Fibroblast of the conjunctiva (primary cell): Measurements from ENCODE around the gene KCNN3.

Experiments
- DNase-seq: peaks from one replicate; pipeline ENCODE4 v3.0.0-alpha.2; 2010; ENCODE audit warnings: low read depth

Gene KCNN3

DNA sequence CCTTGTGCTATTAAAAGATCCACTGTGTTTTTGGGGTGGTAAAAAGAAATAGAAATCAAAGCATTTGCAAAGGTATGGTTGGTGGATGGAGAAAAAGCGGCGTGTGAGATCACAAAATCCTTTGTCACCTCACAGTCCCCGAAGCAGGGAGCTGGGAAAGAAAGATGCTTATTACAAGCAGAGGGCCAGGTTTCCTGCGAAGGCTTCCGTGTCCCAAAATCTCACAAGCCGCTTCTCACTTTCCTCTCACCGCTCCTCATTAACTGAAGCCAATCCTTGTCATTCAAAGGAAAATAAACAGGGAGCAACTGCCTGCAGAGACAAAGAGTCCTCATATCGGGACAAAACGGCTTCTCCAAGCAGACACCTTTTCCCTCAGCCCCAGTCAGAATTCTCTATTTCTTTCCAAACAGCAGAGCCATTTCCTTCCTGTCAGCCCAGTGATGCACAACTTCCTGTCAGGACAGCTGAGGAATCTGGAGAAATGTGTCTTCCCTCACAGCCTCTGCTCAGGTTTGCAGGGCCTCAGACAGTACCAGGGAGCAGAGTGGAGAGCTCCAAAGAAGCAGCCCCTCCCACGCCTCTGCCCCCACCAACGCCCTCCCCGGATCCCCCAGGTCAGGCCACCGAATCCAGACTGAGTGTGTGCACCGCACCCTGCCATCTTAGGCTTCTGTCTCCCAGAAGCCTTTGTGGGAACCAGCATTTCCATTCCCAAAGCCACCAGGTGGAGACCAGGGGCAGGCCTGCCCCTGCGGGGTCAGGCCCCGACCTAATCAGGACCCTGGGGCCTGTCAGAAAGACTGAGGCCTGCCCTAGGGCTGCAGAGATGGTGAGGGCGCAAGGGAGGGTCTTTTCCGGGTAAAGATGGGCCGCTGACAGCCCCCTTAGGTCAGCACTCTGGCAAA, 29.6 kb downstream of the KCNN3 start:
- no peak for DNase-seq

- no peak for DNase-seq
Measured at GRCh38 chr1:154839691-154840090, 30.4 kb downstream of the KCNN3 start.

DNA sequence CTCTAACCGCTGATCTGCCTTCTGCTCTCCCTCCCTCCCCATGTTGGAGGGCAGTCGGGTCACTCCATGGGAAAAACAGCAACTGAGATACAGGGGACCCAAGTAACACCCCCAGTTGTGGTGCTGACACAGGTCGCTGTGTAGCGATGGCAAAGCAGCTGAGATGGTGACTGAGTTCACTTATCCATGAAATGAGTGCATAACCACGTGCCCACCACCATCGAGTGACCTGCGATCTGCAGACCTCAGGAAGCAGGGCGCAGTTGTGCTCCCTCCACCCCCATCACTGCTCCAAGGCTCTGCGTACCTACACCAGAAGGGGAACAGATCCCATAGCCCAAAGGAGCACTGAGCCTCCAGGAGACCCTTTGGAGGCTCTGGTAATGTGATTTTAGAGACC, 31.1 kb downstream of the KCNN3 start:
- no peak for DNase-seq

DNA sequence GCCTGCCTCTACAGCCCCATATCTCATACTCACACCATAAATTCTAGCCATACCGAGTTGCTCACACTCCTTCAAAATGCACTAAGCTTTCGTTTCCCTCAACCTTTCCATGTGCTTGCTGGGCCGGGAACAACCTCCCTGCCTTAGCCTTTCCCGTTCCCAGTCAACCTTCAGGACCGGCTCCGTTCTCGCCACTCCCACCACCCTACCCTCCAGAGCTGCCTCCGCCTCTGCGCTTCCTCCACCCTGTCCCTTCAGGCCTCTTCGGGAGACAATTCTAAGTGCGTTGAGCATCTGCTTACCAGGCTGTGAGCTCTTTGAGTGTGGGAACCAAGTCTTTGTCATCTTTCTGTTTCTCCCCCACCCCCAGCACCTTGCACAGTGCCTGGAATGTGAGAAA, 31.6 kb downstream of the KCNN3 start:
- DNase-seq = no peak

DNA sequence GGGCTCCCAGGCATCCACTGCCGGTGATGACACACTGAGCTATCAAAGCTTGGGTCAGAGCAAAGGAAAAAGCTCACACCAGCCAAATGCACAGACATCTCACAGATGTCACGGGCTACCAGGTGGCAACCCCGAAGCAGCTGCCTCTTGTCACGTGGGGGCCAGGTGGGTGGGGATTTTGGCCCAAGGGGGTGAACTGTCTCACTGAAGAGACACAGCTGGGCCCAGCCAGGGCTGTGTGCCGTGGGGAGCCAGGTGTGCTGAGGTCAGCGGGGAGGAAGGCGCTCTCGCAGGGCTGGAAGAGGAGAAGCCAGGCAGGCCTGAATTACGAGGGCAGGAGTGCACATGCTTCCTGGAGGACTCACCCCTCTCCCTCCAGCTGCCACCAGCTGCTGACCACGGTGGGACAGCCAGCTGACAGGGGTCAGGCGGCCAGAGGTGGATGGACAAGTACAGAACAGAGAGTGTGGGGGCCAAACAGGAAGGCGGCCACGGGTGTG, 32.4 kb downstream of the KCNN3 start:
- no peak for DNase-seq

DNA sequence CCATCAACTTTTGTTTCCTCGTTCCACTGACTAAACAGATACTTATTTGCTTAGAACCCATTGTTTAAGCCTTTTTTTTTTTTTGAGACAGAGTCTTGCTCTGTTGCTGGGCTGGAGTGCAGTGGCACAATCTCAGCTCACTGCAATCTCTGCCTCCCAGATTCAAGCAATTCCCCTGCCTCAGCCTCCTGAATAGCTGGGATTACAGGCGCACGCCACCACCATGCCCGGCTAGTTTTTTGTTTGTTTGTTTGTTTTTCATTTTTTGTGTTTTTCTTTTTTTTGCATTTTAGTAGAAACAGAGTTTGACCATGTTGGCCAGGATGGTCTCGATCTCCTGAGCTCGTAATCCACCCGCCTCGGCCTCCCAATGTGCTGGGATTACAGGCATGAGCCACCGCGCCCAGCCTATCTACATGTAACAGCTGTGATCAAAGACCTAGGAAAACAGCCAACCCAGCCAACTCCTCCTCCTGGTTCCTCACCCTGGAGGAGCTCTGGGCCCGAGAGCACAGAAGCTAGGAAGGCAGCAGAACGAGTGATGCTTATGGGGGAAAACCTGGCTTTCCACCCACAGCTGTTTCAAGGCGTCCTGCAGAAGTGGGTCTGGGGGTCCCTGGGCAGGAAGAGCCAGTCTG, 32.9 kb downstream of the KCNN3 start:
- no peak for DNase-seq

DNA sequence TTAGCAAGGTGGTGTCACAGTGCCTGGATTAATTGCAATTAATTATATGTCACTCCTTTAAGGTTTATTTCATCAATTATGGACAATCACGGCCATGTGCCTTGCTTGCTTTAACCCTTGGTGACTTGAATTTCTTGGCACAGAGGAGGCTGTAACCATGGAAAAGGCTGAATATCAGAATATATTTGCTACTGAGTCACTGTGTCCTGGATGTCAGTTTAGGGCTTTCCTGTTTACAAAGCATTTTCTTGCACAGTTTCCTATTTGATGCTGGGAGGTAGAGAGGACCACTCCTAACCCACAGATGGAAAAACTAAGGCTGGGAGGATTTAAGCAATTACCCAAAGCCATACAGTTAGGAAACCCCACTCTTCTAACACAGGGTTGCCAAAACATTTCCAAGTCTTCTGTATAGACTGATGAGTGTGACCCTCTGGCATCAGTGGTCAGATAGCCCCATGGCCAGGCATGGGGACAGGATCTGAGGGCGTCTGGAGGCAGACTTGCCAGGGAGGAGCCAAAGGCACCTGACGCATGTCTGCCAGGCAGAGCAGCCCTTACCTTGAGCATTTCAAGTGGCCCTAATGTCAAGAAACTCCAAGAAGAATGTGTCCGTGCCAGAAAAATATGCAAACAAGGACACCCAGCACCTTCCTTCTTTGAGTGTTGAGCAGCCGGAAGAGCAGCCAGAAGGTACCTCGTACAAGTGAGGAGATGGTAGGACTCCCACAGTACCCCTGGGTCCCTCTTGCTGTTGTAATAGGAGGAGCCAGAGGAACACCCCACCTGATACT, 34.4 kb downstream of the KCNN3 start:
- no peak for DNase-seq

DNA sequence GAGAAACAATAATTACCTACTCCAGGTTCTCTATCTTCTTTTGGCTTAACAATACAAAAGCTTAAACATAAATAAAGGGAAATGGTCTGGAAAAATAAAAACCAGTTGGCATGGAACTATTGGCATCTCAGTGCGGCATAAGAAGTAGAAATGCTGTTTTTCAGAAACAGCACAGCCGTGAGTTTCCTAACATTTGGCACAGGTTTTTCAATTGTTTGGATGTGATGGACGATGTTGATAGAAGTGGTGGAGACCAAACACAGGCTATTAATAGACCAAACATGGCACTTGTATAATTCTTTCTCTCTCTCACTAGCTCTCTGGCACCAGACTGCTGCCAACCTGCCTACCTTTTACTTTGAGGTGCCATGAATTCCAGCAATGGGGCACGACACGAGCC, 36.2 kb downstream of the KCNN3 start:
- DNase-seq = no peak

GRCh38 chr1:154833209-154833608, 36.9 kb downstream of the KCNN3 start:
- DNase-seq = no peak

DNA sequence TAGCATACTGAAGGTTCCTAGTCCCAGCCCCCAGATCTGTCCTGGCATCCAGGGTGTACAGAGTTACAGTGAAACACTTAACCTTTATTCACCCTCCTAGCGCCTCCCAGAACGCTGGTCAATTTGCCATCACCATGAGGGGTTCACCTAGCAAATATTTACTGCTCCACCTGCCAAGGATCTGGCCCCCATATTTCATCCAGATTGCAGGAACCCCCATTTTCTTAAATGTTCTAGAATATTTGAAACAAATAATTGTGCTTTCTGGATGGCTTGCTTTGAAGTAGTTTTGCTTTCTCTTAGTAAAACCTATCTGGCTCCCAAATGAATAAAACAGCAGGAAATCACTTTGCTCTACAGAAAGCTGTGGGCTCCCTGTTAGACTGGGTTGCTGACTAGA, 37.7 kb downstream of the KCNN3 start:
- DNase-seq = no peak

DNA sequence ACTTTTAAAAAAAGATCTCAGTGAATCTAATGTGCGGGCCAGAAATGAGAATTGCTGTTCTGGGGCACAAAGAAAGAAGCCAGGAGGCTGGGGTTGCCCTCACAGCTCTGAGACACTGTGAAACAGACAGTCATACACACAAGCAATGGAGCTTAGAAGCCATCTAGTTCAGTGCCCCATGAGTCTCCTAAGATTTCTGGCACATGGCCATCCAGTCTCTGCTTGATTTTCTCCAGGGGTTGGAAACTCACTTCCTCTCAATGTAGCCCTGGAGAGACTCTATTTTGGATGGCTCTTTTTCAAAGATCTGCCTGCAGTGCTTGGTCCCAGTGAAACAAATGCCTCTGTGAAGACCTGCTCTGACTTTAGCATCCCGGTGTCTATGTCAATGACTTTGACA, 38.6 kb downstream of the KCNN3 start:
- DNase-seq = no peak

GRCh38 chr1:154829062-154829461, 41.0 kb downstream of the KCNN3 start:
- DNase-seq = no peak

DNA sequence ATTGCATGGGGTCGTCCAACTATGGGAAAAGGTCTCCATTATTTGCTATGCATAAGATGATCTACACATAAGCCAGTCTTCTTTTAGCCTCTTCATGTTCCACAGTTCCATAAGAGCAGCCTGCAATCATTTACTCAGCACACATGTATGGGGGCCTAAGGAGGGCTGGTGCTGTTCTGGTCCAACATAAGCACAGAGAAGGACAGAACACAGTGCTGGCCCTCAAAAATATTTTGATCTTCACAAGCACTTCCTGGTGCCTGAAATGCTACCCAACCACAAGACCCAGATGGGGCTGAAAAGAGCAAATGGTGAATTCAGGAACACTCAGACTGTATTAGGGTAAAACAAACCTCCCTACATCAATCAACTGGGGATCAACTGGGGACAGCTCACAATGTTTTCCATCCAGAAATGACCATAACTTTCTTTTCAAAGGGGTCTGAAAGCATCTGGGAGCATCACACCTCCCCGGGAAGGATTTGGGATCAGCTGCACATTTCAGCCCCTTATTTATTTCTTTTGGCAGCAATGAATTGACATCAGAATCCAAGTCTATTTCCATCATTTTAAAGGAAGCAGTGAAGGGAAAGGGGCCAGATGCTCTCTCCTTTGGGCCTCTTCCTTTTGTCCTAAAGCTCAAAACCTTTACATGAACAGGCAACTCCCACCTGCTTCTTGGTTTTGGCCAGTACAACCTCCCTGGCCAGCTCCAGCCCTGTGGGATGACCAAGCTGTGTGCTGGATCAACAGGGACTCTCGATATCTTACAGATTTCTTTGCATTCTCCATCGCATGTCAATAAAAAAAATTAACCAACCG, 45.7 kb downstream of the KCNN3 start:
- no peak for DNase-seq

DNA sequence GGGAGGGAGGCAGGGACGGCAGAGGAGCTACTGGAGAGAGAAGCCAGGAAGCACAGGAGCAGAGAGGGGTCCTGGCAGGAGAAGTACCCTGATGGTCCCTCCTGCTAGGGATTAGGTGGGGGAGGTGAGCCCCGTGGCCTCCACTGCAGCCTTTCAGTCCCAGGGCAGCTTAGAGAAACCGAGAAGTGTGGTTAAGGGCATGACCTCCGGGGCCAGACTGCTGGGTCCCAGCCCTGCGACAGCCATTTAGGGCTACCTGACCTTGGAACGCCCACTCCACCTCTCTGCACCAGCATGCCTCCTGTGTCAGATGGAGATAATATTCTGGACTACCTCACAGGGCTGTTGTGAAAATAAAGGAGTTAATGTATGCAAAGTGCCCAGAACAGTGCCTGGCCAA, 47.4 kb downstream of the KCNN3 start:
- DNase-seq = no peak

GRCh38 chr1:154822233-154822632, 47.8 kb downstream of the KCNN3 start:
- DNase-seq = no peak

DNA sequence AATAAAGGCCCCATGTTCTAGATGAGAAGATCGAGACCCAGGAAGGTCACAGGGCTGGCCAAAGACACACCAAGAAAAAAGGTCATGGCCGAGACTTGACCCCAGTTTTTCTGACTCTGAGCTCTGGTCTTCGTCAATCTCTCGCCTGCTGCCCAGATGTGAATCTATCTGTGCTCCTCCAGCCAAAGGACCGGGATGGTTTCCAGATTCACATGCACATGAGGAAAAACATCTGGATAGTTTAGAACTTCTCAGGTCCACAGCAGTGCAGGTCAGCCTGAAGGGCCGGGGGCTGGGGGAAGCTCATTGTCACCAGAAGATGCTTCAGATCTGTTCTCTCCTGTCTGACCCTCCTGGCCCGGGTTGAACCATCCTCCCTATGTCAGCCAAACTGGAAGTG, 49.0 kb downstream of the KCNN3 start:
- DNase-seq = no peak

DNA sequence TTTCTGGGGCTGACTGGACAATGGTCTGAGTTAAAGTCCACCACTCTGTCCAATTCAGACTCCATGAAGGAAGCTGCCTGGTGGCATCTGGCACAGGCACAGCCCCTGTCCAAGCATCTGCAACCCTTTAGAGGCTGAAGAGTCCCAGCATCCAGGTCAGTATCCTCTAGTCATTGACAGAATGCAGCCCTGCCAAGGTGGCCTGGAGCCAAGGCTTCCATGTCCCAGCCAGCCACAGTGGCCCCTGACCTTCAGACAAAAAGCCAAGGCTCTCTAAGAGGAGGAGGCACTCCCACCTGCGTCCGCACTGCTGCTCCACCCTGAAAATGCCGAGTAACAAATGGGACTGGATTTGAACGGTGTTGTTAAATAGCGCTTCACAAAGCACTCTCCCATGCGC, 49.4 kb downstream of the KCNN3 start:
- DNase-seq = no peak

GRCh38 chr1:154819628-154820590, 50.2 kb downstream of the KCNN3 start:
- no peak for DNase-seq

- DNase-seq = no peak
Measured at GRCh38 chr1:154818911-154819310, 51.2 kb downstream of the KCNN3 start.

- no peak for DNase-seq
Measured at GRCh38 chr1:154816937-154817336, 53.1 kb downstream of the KCNN3 start.

GRCh38 chr1:154816369-154816768, 53.7 kb downstream of the KCNN3 start:
- DNase-seq = no peak
